Adrenal gland (tissue), 5 donors: ENCODE measurements around the gene RIMKLB.

Experiments used
- POLR2A ChIP-seq, 2 donors: fragments of 450-650 bp; IDR thresholded peaks; one replicate each; pipeline ENCODE4 v1.6.1; 2017; ENCODE audit warnings: antibody characterized with exemption in 2 of 2, mild to moderate bottlenecking in 2 of 2, moderate library complexity in 1 of 2
- TF ChIP-seq, protein P1 (sequence below), 6 experiments: fragments of 450-650 bp in 4 of 6; fragments of 200-600 bp in 2 of 6; sonication (generic) in 1 of 6; IDR thresholded peaks; 1 replicate in 5 of 6; 2 replicates in 1 of 6; pipeline versions ENCODE4 v1.5.1 to v1.8.0; 2016 to 2021; ENCODE audit warnings: antibody characterized with exemption in 6 of 6, mild to moderate bottlenecking in 2 of 6, moderate library complexity in 1 of 6
- donor health status: DM: no; HTN: no; CAD: no.

DNA sequence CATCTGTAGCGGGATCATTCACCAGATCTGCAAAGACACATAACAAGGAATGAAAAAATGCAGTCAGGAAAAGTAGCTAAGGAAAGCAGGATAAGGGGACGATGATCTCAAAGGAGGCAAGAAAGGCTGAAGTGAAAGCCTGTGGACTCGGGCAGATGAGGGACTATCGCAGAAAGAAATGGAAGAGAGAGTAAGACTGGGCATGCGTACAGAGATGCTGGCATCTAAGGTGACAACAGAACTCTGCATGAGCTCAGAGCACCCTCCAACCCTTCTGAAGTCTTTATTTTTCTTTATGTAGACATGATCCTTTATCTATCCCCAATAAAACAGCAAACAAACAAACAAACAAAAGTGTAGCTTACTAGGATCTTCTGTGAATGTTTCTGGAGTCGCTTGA, 42.4 kb upstream of the RIMKLB start:
- no peak for TF ChIP-seq POLR2A (IDR thresholded peaks at IDR 0.05)
- TF ChIP-seq, protein P1, sequence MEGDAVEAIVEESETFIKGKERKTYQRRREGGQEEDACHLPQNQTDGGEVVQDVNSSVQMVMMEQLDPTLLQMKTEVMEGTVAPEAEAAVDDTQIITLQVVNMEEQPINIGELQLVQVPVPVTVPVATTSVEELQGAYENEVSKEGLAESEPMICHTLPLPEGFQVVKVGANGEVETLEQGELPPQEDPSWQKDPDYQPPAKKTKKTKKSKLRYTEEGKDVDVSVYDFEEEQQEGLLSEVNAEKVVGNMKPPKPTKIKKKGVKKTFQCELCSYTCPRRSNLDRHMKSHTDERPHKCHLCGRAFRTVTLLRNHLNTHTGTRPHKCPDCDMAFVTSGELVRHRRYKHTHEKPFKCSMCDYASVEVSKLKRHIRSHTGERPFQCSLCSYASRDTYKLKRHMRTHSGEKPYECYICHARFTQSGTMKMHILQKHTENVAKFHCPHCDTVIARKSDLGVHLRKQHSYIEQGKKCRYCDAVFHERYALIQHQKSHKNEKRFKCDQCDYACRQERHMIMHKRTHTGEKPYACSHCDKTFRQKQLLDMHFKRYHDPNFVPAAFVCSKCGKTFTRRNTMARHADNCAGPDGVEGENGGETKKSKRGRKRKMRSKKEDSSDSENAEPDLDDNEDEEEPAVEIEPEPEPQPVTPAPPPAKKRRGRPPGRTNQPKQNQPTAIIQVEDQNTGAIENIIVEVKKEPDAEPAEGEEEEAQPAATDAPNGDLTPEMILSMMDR (IDR thresholded peaks at IDR 0.05): no peak
